ENCODE data around the gene AQP1. TPM values are rescaled to one million over a fixed set of nuclear protein-coding genes. Genes with fewer than 3 reads are reported as not detected.

AQP1 gene
- 0.10 TPM in 1 of 2 replicates, not detected in the other for total RNA-seq
- total RNA-seq (2013): 2.1 TPM
- not detected in 2 replicates for polyA plus RNA-seq
- polyA minus RNA-seq: 0.09 and 0.21 TPM in 2 replicates

DNA sequence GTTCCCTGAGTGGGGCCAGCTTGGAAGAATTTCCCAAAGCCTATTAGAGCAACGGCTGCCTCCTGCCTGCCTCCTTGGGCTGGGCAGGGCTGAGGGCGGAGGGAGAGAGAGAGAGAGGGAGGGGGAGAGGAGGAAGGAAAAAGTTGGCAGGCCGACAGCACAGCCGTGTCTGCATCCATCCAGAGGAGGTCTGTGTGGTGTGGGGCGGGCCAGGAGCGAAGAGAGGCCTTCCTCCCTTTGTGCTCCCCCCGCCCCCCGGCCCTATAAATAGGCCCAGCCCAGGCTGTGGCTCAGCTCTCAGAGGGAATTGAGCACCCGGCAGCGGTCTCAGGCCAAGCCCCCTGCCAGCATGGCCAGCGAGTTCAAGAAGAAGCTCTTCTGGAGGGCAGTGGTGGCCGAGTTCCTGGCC, at the start of gene AQP1:
AQP1 (plus strand) TSS at position 293 of the 409 bp plus-strand sequence; CDS start at position 350, 57 bp downstream.
- CTCF ChIA-PET: no interaction called here
- H3K27ac Mint-ChIP-seq: no peak within 1 kb of the TSS
- 15% methylated on average over 9 of the region's 12 CpGs for WGBS (ENCODE audit: insufficient coverage)

DNA sequence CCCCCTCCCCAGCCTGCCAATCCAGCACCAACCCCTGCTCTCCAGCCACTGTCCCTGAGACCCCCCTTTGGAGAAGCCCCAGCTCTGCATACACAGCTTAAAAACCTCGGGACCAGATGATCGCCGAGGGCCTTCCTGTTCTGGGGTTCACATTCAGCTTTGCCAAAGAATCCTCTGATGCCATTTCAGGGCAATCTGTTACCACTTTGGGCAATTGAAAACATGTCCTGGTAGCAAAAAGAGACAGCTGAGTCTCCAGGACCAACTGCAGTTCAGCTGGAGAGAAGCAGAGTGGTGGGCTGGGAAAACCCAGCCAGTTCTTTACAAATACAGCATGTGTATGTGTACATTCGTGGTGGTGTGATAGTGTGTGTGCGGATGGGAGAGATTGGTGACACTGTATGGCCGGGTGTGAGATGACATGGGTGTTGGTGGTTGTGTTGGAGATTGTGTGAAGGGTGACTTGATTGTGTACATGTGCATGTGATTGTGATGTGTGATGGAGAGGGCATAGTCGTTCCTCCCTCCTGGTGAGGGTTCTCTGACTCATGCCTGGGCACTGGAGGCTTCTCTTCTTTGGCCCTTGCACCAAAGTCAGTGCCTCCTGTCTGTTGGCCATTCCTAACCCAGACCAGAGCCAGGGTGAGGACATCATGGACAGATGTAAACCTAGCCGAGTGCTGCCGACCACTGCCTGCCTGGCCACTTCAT, 48.5 kb upstream of the AQP1 start:
- intact Hi-C loops (cut with micrococcal nuclease): no loop called here
- Histone ChIP-seq H3K27me3 (replicated peaks in 1 of 4; ENCODE audit: control extremely low read depth in 1 of 4, control insufficient read depth in 3 of 4, insufficient read depth in 4 of 4, low read length in 3 of 4) (no peaks in the 10 kb centered on the region), H3K36me3 (replicated peaks in 1 of 2; ENCODE audit: control extremely low read depth in 1 of 2, control insufficient read depth in 1 of 2, extremely low read depth in 1 of 2, insufficient read depth in 2 of 2, low read length in 1 of 2) (no peaks in the 10 kb centered on the region), H3K9me3 (ENCODE audit: control extremely low read depth in 1 of 3, control insufficient read depth in 2 of 3, insufficient read depth in 1 of 3, low read length in 2 of 3) (no peaks in the 10 kb centered on the region), H3K4me3 (ENCODE audit: control extremely low read depth in 1 of 5, extremely low read depth in 1 of 5, insufficient read depth in 1 of 5, low read depth in 2 of 5, low read length in 4 of 5) (no peak overlapping the region), H3K79me2 (ENCODE audit: control insufficient read depth, insufficient read depth, low read length) (no peaks in the 10 kb centered on the region), H3K27ac (ENCODE audit: low read length in 2 of 2) (no peak overlapping the region), H4K20me1 (ENCODE audit: control insufficient read depth, insufficient read depth, low read length, poor library complexity, severe bottlenecking) (no peaks in the 10 kb centered on the region), H2AFZ (ENCODE audit: insufficient read depth, low read depth, low read length, poor library complexity, severe bottlenecking) (no peak overlapping the region), H3K9ac (ENCODE audit: low read length) (no peak overlapping the region), H3K4me1 (ENCODE audit: control insufficient read depth in 2 of 2, insufficient read depth in 2 of 2, low read length in 2 of 2) (no peaks in the 10 kb centered on the region), H3K4me2 (replicated peaks; ENCODE audit: low read depth, low read length, poor library complexity, severe bottlenecking) (no peak overlapping the region)
- Mint-ChIP-seq H3K4me1 (no peaks in the 10 kb centered on the region), H3K9me3 (ENCODE audit: insufficient read depth) (no peaks in the 10 kb centered on the region), H3K4me3 (no peak overlapping the region), H3K27ac (no peak overlapping the region), H3K27me3 (no peaks in the 10 kb centered on the region)
- POLR2A ChIA-PET: no interaction called here
- ATAC-seq (ENCODE audit: low read depth) (no peak), DNase-seq (no peak)
- WGBS (ENCODE audit: insufficient coverage): 90% methylated on average over 8 of the region's 9 CpGs
- TF ChIP-seq EZH2 (IDR thresholded peaks at IDR 0.05; ENCODE audit: borderline replicate concordance, insufficient read depth, low read depth, low read length, poor library complexity, severe bottlenecking): no peak
- TF ChIP-seq, protein P1, sequence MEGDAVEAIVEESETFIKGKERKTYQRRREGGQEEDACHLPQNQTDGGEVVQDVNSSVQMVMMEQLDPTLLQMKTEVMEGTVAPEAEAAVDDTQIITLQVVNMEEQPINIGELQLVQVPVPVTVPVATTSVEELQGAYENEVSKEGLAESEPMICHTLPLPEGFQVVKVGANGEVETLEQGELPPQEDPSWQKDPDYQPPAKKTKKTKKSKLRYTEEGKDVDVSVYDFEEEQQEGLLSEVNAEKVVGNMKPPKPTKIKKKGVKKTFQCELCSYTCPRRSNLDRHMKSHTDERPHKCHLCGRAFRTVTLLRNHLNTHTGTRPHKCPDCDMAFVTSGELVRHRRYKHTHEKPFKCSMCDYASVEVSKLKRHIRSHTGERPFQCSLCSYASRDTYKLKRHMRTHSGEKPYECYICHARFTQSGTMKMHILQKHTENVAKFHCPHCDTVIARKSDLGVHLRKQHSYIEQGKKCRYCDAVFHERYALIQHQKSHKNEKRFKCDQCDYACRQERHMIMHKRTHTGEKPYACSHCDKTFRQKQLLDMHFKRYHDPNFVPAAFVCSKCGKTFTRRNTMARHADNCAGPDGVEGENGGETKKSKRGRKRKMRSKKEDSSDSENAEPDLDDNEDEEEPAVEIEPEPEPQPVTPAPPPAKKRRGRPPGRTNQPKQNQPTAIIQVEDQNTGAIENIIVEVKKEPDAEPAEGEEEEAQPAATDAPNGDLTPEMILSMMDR (IDR thresholded peaks at IDR 0.05): no peak
- CTCF ChIA-PET: interaction anchor here (1.0 kb wide), 1 partner anchor 76 kb away, joined by 3 read pairs; no protein-coding TSS in a partner anchor

More for the DNA sequence above, at the start of gene AQP1:
- H3K27me3 ChIP-seq (replicated peaks in 1 of 4; ENCODE audit: control extremely low read depth in 1 of 4, control insufficient read depth in 3 of 4, insufficient read depth in 4 of 4, low read length in 3 of 4): no peaks in the 10 kb centered on the region
- Mint-ChIP-seq H3K9me3 (ENCODE audit: insufficient read depth) (no peaks in the 10 kb centered on the region), H3K4me1 (no peaks in the 10 kb centered on the region), H3K4me3 (no peak within 1 kb of the TSS), H3K27me3 (peaks cover 5% of the 10 kb centered on the region)
- no peak within 1 kb of the TSS for H2AFZ ChIP-seq (ENCODE audit: insufficient read depth, low read depth, low read length, poor library complexity, severe bottlenecking)
- no peaks in the 10 kb centered on the region for H3K36me3 ChIP-seq (replicated peaks in 1 of 2; ENCODE audit: control extremely low read depth in 1 of 2, control insufficient read depth in 1 of 2, extremely low read depth in 1 of 2, insufficient read depth in 2 of 2, low read length in 1 of 2)
- H3K4me2 ChIP-seq (replicated peaks; ENCODE audit: low read depth, low read length, poor library complexity, severe bottlenecking): no peak within 1 kb of the TSS
- H3K79me2 ChIP-seq (ENCODE audit: control insufficient read depth, insufficient read depth, low read length): no peaks in the 10 kb centered on the region
- H3K9ac ChIP-seq (ENCODE audit: low read length): no peak within 1 kb of the TSS
- H3K9me3 ChIP-seq (ENCODE audit: control extremely low read depth in 1 of 3, control insufficient read depth in 2 of 3, insufficient read depth in 1 of 3, low read length in 2 of 3): no peaks in the 10 kb centered on the region
- ATAC-seq (ENCODE audit: low read depth) (no peak), DNase-seq (no peak)
- no peak within 1 kb of the TSS for H3K4me3 ChIP-seq (ENCODE audit: control extremely low read depth in 1 of 5, extremely low read depth in 1 of 5, insufficient read depth in 1 of 5, low read depth in 2 of 5, low read length in 4 of 5)
- intact Hi-C loops (cut with micrococcal nuclease): no loop called here
- H4K20me1 ChIP-seq (ENCODE audit: control insufficient read depth, insufficient read depth, low read length, poor library complexity, severe bottlenecking): no peaks in the 10 kb centered on the region
- no peak within 1 kb of the TSS for H3K27ac ChIP-seq (ENCODE audit: low read length in 2 of 2)
- H3K4me1 ChIP-seq (ENCODE audit: control insufficient read depth in 2 of 2, insufficient read depth in 2 of 2, low read length in 2 of 2): no peaks in the 10 kb centered on the region
- POLR2A ChIA-PET: no interaction called here
- TF ChIP-seq, protein P1 (IDR thresholded peaks at IDR 0.05): no peak
- no peak for TF ChIP-seq EZH2 (IDR thresholded peaks at IDR 0.05; ENCODE audit: borderline replicate concordance, insufficient read depth, low read depth, low read length, poor library complexity, severe bottlenecking)
